Measurements from ENCODE around the gene SOS2. TPM values are rescaled to one million over a fixed set of nuclear protein-coding genes. Genes with fewer than 3 reads are reported as not detected.
"Not testable (repeated sequence)": the region's sequence is repeated elsewhere in the genome, so short reads cannot be mapped to it uniquely, and the experiment has no call there.

The SOS2 gene
- total RNA-seq, 1 donor from 2014 or later: 17.0 TPM

DNA sequence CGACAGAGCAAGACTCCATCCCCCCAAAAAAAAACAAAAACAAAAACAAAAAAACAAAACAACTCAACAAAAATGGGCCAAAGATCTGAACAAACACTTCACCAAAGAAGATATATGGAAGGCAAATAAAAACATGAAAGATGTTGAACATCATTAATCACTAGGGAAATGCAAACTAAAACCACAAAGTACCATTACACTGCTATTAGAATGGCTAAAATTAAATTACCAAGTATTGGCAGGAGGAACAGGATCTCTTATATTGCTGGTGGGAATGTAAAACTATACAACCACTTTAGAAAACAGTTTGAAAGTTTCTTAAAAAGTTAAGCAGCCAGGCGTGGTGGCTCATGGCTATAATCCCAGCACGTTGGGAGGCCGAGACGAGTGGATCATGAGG is 12.9 kb downstream of the SOS2 start:
- Mint-ChIP-seq H3K9me3 (no peaks in the 10 kb centered on the region), H3K4me3 (ENCODE audit: low read depth) (no peak overlapping the region), H3K27me3 (ENCODE audit: low read depth) (no peaks in the 10 kb centered on the region), H3K27ac (no peak overlapping the region), H3K36me3 (ENCODE audit: low read depth) (peaks cover 10% of the 10 kb centered on the region), H3K4me1 (ENCODE audit: low read depth) (peaks cover 19% of the 10 kb centered on the region)
- no peak for DNase-seq (ENCODE audit: low spot score)
- intact Hi-C loops (cut with micrococcal nuclease): no loop called here

DNA sequence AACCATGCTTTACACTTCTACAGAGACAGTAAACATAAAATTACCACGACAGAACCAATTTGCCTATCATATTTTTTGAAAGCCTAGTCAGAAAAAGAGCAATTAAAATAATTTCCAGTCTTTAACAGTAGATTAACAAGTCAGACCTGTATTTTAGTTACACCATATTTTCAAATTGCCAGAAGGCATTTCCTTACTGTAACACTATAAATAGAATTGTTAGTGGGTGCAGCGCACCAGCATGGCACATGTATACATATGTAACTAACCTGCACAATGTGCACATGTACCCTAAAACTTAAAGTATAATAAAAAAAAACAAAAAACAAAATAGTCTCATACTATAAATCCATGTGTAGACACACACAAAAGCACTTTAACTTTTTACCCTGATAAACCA is 16.0 kb downstream of the SOS2 start:
- no peaks in the 10 kb centered on the region for H3K36me3 Mint-ChIP-seq (ENCODE audit: low read depth)
- no peak for DNase-seq (ENCODE audit: low spot score)
- no peaks in the 10 kb centered on the region for H3K27me3 Mint-ChIP-seq (ENCODE audit: low read depth)

GRCh38 chr14:50213795-50214194 is 17.6 kb downstream of the SOS2 start:
- H3K4me1 Mint-ChIP-seq (ENCODE audit: low read depth): peaks cover 6% of the 10 kb centered on the region
- no peaks in the 10 kb centered on the region for H3K9me3 Mint-ChIP-seq
- H3K36me3 Mint-ChIP-seq (ENCODE audit: low read depth): no peaks in the 10 kb centered on the region
- no peak overlapping the region for H3K27ac Mint-ChIP-seq
- no peak for DNase-seq (ENCODE audit: low spot score)
- intact Hi-C loops (cut with micrococcal nuclease): no loop called here
- H3K4me3 Mint-ChIP-seq (ENCODE audit: low read depth): no peak overlapping the region
- no peaks in the 10 kb centered on the region for H3K27me3 Mint-ChIP-seq (ENCODE audit: low read depth)

More for the DNA sequence above, 16.0 kb downstream of the SOS2 start:
- H3K4me3 Mint-ChIP-seq (ENCODE audit: low read depth): no peak overlapping the region
- H3K9me3 Mint-ChIP-seq: no peaks in the 10 kb centered on the region
- no peak overlapping the region for H3K27ac Mint-ChIP-seq
- intact Hi-C loops (cut with micrococcal nuclease): no loop called here
- H3K4me1 Mint-ChIP-seq (ENCODE audit: low read depth): peaks cover 7% of the 10 kb centered on the region

GRCh38 chr14:50212726-50213125 is 18.7 kb downstream of the SOS2 start:
- Mint-ChIP-seq H3K4me1 (ENCODE audit: low read depth) (peaks cover 3% of the 10 kb centered on the region), H3K4me3 (ENCODE audit: low read depth) (no peak overlapping the region), H3K36me3 (ENCODE audit: low read depth) (no peaks in the 10 kb centered on the region), H3K9me3 (no peaks in the 10 kb centered on the region), H3K27me3 (ENCODE audit: low read depth) (no peaks in the 10 kb centered on the region), H3K27ac (no peak overlapping the region)
- DNase-seq (ENCODE audit: low spot score): no peak
- intact Hi-C loops (cut with micrococcal nuclease): no loop called here

- Mint-ChIP-seq H3K4me3 (ENCODE audit: low read depth) (no peak overlapping the region), H3K27ac (no peak overlapping the region), H3K9me3 (no peaks in the 10 kb centered on the region), H3K27me3 (ENCODE audit: low read depth) (no peaks in the 10 kb centered on the region), H3K4me1 (ENCODE audit: low read depth) (no peaks in the 10 kb centered on the region), H3K36me3 (ENCODE audit: low read depth) (no peaks in the 10 kb centered on the region)
- DNase-seq (ENCODE audit: low spot score): no peak
- intact Hi-C loops (cut with micrococcal nuclease): no loop called here
Measured at GRCh38 chr14:50210074-50210473, 21.3 kb downstream of the SOS2 start.

- Mint-ChIP-seq H3K9me3 (no peaks in the 10 kb centered on the region), H3K27ac (no peak overlapping the region), H3K36me3 (ENCODE audit: low read depth) (peaks cover 19% of the 10 kb centered on the region), H3K4me1 (ENCODE audit: low read depth) (no peaks in the 10 kb centered on the region), H3K4me3 (ENCODE audit: low read depth) (no peak overlapping the region), H3K27me3 (ENCODE audit: low read depth) (no peaks in the 10 kb centered on the region)
- DNase-seq (ENCODE audit: low spot score): no peak
- intact Hi-C loops (cut with micrococcal nuclease): no loop called here
Measured at GRCh38 chr14:50198499-50198898, 32.9 kb downstream of the SOS2 start.

DNA sequence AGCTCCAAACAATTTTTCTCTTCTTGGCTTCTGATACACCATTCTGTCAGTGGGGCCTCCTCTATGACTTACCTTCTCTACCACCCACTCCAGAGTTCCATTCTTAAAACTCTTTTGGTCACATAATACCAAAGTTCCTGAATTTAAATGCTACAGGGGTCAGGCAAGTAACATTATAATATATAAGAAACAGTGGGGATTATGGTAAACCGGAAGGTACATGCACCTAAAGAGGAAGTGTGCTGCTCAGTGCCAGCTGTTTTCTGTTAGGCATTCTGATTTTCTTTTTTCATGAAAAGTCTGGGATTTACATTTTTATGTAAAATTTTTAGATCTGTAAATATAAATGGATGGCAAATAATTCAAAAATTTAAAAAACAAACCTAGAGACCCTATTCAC is 39.9 kb downstream of the SOS2 start:
- Mint-ChIP-seq H3K27me3 (ENCODE audit: low read depth) (no peaks in the 10 kb centered on the region), H3K9me3 (no peaks in the 10 kb centered on the region), H3K4me3 (ENCODE audit: low read depth) (no peak overlapping the region), H3K27ac (no peak overlapping the region), H3K36me3 (ENCODE audit: low read depth) (no peaks in the 10 kb centered on the region), H3K4me1 (ENCODE audit: low read depth) (no peaks in the 10 kb centered on the region)
- intact Hi-C loops (cut with micrococcal nuclease): no loop called here
- no peak for DNase-seq (ENCODE audit: low spot score)

- Mint-ChIP-seq H3K27ac (no peak overlapping the region), H3K4me1 (ENCODE audit: low read depth) (no peaks in the 10 kb centered on the region), H3K4me3 (ENCODE audit: low read depth) (no peak overlapping the region), H3K36me3 (ENCODE audit: low read depth) (peaks cover 7% of the 10 kb centered on the region), H3K27me3 (ENCODE audit: low read depth) (no peaks in the 10 kb centered on the region), H3K9me3 (no peaks in the 10 kb centered on the region)
- intact Hi-C loops (cut with micrococcal nuclease): no loop called here
- DNase-seq (ENCODE audit: low spot score): no peak
Measured at GRCh38 chr14:50186107-50186506, 45.3 kb downstream of the SOS2 start.

GRCh38 chr14:50173891-50174290 is 57.5 kb downstream of the SOS2 start:
- Mint-ChIP-seq H3K4me3 (ENCODE audit: low read depth) (no peak overlapping the region), H3K27me3 (ENCODE audit: low read depth) (no peaks in the 10 kb centered on the region), H3K27ac (no peak overlapping the region), H3K4me1 (ENCODE audit: low read depth) (no peaks in the 10 kb centered on the region), H3K36me3 (ENCODE audit: low read depth) (peaks cover 12% of the 10 kb centered on the region), H3K9me3 (no peaks in the 10 kb centered on the region)
- no peak for DNase-seq (ENCODE audit: low spot score)
- intact Hi-C loops (cut with micrococcal nuclease): no loop called here

DNA sequence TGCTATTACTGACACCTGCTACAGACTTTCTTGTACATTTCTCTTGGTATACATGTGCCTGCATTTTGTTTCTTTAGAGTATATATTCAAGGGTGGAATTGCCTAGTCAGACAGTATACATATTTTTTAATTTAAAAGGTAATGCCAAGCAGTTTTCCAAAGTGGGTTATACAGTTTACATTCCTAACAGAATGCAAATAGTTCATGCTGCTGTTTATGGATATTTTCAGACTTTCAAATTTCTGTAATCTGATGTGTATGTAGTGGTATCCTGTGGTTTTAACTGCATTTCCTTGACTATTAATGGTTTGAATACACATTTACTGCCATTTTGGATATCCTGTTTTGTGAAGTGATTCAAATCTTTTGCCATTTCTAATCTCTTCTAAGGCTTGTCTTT is 59.5 kb downstream of the SOS2 start:
- DNase-seq (ENCODE audit: low spot score): no peak
- no peaks in the 10 kb centered on the region for H3K36me3 Mint-ChIP-seq (ENCODE audit: low read depth)
- no peaks in the 10 kb centered on the region for H3K4me1 Mint-ChIP-seq (ENCODE audit: low read depth)
- no peak overlapping the region for H3K4me3 Mint-ChIP-seq (ENCODE audit: low read depth)
- intact Hi-C loops (cut with micrococcal nuclease): no loop called here
- no peaks in the 10 kb centered on the region for H3K9me3 Mint-ChIP-seq
- no peaks in the 10 kb centered on the region for H3K27me3 Mint-ChIP-seq (ENCODE audit: low read depth)
- no peak overlapping the region for H3K27ac Mint-ChIP-seq

DNA sequence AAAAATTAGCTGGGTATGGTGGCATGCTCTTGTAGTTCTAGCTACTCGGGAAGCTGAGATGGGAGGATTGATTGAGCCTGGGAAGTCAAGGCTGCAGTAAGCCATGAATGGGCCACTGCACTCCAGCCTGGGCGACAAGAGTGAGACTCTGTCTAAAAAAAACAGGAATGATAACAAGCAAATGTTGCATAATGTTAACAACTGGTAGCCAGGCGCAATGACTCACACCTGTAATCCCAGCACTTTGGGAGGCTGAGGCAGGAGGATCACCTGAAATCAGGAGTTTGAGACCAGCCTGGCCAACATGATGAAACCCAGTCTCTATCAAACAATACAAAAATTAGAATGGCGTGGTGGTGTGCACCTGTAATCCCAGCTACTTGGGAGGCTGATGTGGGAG is 64.0 kb downstream of the SOS2 start:
- H3K9me3 Mint-ChIP-seq; intact Hi-C loops (cut with micrococcal nuclease): not testable (repeated sequence)

DNA sequence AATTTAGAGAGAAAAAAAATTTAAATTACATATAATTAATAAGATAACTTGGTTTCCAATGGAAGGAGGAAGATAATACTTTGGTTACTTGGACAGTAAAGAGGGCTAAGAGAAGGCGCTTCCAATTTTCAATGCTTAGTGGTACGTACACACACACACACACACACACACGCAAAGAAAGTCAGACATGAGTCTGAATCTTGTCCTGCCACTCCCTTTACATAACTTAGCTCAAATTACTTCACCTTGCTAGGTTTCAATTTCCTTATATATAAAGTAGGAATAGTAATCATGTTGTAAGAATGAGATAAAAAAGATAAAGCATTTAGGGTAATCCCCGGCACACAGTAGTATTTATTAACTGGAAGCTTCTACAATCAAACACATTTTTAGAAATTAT is 75.3 kb downstream of the SOS2 start:
- no peaks in the 10 kb centered on the region for H3K27me3 Mint-ChIP-seq (ENCODE audit: low read depth)

More for the DNA sequence above, 64.0 kb downstream of the SOS2 start:
- H3K4me1 Mint-ChIP-seq (ENCODE audit: low read depth); H3K36me3 Mint-ChIP-seq (ENCODE audit: low read depth); H3K27me3 Mint-ChIP-seq (ENCODE audit: low read depth); H3K4me3 Mint-ChIP-seq (ENCODE audit: low read depth); H3K27ac Mint-ChIP-seq; DNase-seq (ENCODE audit: low spot score): not testable (repeated sequence)

DNA sequence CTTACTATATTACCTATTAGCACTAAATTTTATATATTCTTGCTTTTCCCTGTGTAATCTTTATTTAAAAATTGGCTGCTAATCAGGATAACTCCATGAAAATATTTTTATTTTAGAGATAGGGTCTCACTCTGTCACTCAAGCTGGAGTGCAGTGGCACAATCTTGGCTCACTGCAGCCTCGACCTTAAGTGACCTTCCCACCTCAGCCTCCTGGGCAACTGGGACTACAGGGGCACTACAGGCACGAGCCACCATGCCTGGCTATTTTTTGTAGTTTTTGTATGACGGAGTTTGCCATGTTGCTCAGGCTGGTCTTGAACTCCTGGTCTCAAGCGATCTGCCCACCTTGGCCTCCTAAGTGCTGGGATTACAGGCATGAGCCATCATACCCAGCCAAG is 82.6 kb downstream of the SOS2 start:
- intact Hi-C loops (cut with micrococcal nuclease): no loop called here
- Mint-ChIP-seq H3K4me3 (ENCODE audit: low read depth) (no peak overlapping the region), H3K4me1 (ENCODE audit: low read depth) (no peaks in the 10 kb centered on the region), H3K27ac (no peak overlapping the region), H3K27me3 (ENCODE audit: low read depth) (no peaks in the 10 kb centered on the region), H3K9me3 (no peaks in the 10 kb centered on the region), H3K36me3 (ENCODE audit: low read depth) (peaks cover 27% of the 10 kb centered on the region)
- no peak for DNase-seq (ENCODE audit: low spot score)

More for the DNA sequence above, 75.3 kb downstream of the SOS2 start:
- no peaks in the 10 kb centered on the region for H3K9me3 Mint-ChIP-seq
- no peak overlapping the region for H3K4me3 Mint-ChIP-seq (ENCODE audit: low read depth)
- no peaks in the 10 kb centered on the region for H3K4me1 Mint-ChIP-seq (ENCODE audit: low read depth)
- H3K27ac Mint-ChIP-seq: no peak overlapping the region
- intact Hi-C loops (cut with micrococcal nuclease): no loop called here
- peaks cover 20% of the 10 kb centered on the region for H3K36me3 Mint-ChIP-seq (ENCODE audit: low read depth)
- DNase-seq (ENCODE audit: low spot score): no peak

DNA sequence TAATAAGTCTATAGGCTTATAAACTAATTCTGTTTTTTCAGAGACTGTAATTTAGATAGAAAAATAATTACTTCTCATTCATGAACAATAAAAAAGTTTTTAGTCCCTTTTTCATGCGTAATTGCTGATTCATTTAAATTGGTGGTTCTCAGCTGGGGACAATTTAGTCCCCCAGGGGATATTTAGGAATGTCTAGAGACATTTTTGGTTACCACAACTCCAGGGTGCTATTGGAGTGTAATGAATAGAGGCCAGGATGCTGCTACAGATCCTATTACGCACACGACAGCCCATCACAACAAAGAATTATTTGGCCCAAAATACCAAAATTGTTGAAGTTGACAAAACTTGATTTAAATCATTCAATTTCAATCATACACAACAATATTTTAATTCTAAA is 92.2 kb downstream of the SOS2 start:
- Mint-ChIP-seq H3K9me3 (no peaks in the 10 kb centered on the region), H3K36me3 (ENCODE audit: low read depth) (peaks cover 3% of the 10 kb centered on the region), H3K27me3 (ENCODE audit: low read depth) (no peaks in the 10 kb centered on the region), H3K4me3 (ENCODE audit: low read depth) (no peak overlapping the region), H3K4me1 (ENCODE audit: low read depth) (no peaks in the 10 kb centered on the region), H3K27ac (no peak overlapping the region)
- intact Hi-C loops (cut with micrococcal nuclease): no loop called here
- DNase-seq (ENCODE audit: low spot score): no peak

Measured in activated T-helper 2 cell treated with anti-CD3 and anti-CD28 coated beads, Interferon-gamma antibody, Interleukin-2, Interleukin-4, amounts not matched to agents 10 μg/mL and 5 μg/mL and 100 μg/mL, durations not matched to agents 14 hours and 24 hours and 36 hours (primary cell).